ENCODE data around the gene WWOX. TPM values are rescaled to one million over a fixed set of nuclear protein-coding genes. Genes with fewer than 3 reads are reported as not detected.

The WWOX gene
- total RNA-seq, 1 donor from 2014 or later, result 28.2 TPM

- Mint-ChIP-seq H3K27ac (ENCODE audit: unreplicated experiment) (no peak overlapping the region), H3K4me3 (ENCODE audit: unreplicated experiment) (no peak overlapping the region), H3K4me1 (ENCODE audit: unreplicated experiment) (no peaks in the 10 kb centered on the region), H3K27me3 (ENCODE audit: unreplicated experiment) (no peaks in the 10 kb centered on the region), H3K36me3 (ENCODE audit: unreplicated experiment) (no peaks in the 10 kb centered on the region), H3K9me3 (ENCODE audit: unreplicated experiment) (no peaks in the 10 kb centered on the region)
- no peak for TF ChIP-seq CTCF (IDR thresholded peaks at IDR 0.05)
- DNase-seq (ENCODE audit: extremely low spot score, unreplicated experiment), result no peak
These were observed 904.9 kb downstream of the WWOX start for GRCh38 chr16:79004309-79004708.

- no peak for DNase-seq (ENCODE audit: extremely low spot score, unreplicated experiment)
- no peaks in the 10 kb centered on the region for H3K27me3 Mint-ChIP-seq (ENCODE audit: unreplicated experiment)
- H3K36me3 Mint-ChIP-seq (ENCODE audit: unreplicated experiment), result no peaks in the 10 kb centered on the region
- H3K9me3 Mint-ChIP-seq (ENCODE audit: unreplicated experiment), result no peaks in the 10 kb centered on the region
- H3K4me1 Mint-ChIP-seq (ENCODE audit: unreplicated experiment), result no peaks in the 10 kb centered on the region
- TF ChIP-seq CTCF (IDR thresholded peaks at IDR 0.05), result no peak
- no peak overlapping the region for H3K4me3 Mint-ChIP-seq (ENCODE audit: unreplicated experiment)
- no peak overlapping the region for H3K27ac Mint-ChIP-seq (ENCODE audit: unreplicated experiment)
These were observed 905.6 kb downstream of the WWOX start for GRCh38 chr16:79005096-79005495.

- no peaks in the 10 kb centered on the region for H3K27me3 Mint-ChIP-seq (ENCODE audit: unreplicated experiment)
- no peak overlapping the region for H3K27ac Mint-ChIP-seq (ENCODE audit: unreplicated experiment)
- no peak overlapping the region for H3K4me3 Mint-ChIP-seq (ENCODE audit: unreplicated experiment)
- no peaks in the 10 kb centered on the region for H3K36me3 Mint-ChIP-seq (ENCODE audit: unreplicated experiment)
- no peaks in the 10 kb centered on the region for H3K4me1 Mint-ChIP-seq (ENCODE audit: unreplicated experiment)
- no peaks in the 10 kb centered on the region for H3K9me3 Mint-ChIP-seq (ENCODE audit: unreplicated experiment)
- TF ChIP-seq CTCF (IDR thresholded peaks at IDR 0.05), result no peak
- DNase-seq (ENCODE audit: extremely low spot score, unreplicated experiment), result no peak
These were observed 906.8 kb downstream of the WWOX start for GRCh38 chr16:79006206-79006605.

DNA sequence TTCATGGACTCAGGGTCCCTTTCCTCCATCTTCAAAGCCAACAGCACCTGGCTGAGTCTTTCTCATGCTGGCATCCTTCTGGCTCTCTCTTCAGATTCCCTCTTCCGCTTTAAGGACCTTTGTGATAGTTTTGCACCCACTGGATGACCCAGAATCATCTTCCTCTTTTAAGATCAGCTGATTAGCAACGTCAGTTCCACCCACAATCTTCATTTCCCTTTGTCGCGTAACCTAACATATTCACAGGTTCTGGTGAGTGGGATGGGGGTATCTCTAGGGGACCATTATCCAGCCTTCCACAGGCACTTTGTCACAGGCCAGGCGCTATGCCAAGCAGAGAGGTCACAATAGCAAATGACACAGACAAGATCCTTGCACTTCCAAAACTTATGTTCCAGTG, 907.3 kb downstream of the WWOX start:
- Mint-ChIP-seq H3K4me1 (ENCODE audit: unreplicated experiment) (no peaks in the 10 kb centered on the region), H3K27me3 (ENCODE audit: unreplicated experiment) (no peaks in the 10 kb centered on the region), H3K9me3 (ENCODE audit: unreplicated experiment) (no peaks in the 10 kb centered on the region), H3K27ac (ENCODE audit: unreplicated experiment) (no peak overlapping the region), H3K4me3 (ENCODE audit: unreplicated experiment) (no peak overlapping the region), H3K36me3 (ENCODE audit: unreplicated experiment) (no peaks in the 10 kb centered on the region)
- no peak for DNase-seq (ENCODE audit: extremely low spot score, unreplicated experiment)
- TF ChIP-seq CTCF (IDR thresholded peaks at IDR 0.05), result no peak

GRCh38 chr16:79007614-79008013, 908.2 kb downstream of the WWOX start:
- H3K9me3 Mint-ChIP-seq (ENCODE audit: unreplicated experiment), result no peaks in the 10 kb centered on the region
- H3K27ac Mint-ChIP-seq (ENCODE audit: unreplicated experiment), result no peak overlapping the region
- no peaks in the 10 kb centered on the region for H3K4me1 Mint-ChIP-seq (ENCODE audit: unreplicated experiment)
- no peaks in the 10 kb centered on the region for H3K27me3 Mint-ChIP-seq (ENCODE audit: unreplicated experiment)
- DNase-seq (ENCODE audit: extremely low spot score, unreplicated experiment), result no peak
- no peak for TF ChIP-seq CTCF (IDR thresholded peaks at IDR 0.05)
- H3K36me3 Mint-ChIP-seq (ENCODE audit: unreplicated experiment), result no peaks in the 10 kb centered on the region
- no peak overlapping the region for H3K4me3 Mint-ChIP-seq (ENCODE audit: unreplicated experiment)
